Breast epithelium (tissue), 4 donors: ENCODE data around the gene IL27RA. TPM values are rescaled to one million over a fixed set of nuclear protein-coding genes. Genes with fewer than 3 reads are reported as not detected.
"Not testable (repeated sequence)": the region's sequence is repeated elsewhere in the genome, so short reads cannot be mapped to it uniquely, and the experiment has no call there.

Experiments
- DNase-seq, 2 donors: peaks; one replicate each; pipeline ENCODE4 v3.0.0-alpha.2; 2019; ENCODE audit warnings: low spot score in 2 of 2
- H3K27ac ChIP-seq, 2 donors: fragments of 200-600 bp; sonication (generic) in 1 of 2; one replicate each; pipeline ENCODE4 v1.5.1; 2016 to 2019; ENCODE audit warnings: mild to moderate bottlenecking in 1 of 2
- H3K27me3 ChIP-seq, 2 donors: fragments of 200-600 bp; sonication (generic) in 1 of 2; one replicate each; pipeline versions ENCODE4 v1.5.1 to v1.6.0; 2017 to 2019; ENCODE audit warnings: control low read depth in 1 of 2, mild to moderate bottlenecking in 1 of 2
- H3K36me3 ChIP-seq: fragments of 200-600 bp; one replicate; pipeline ENCODE4 v1.5.1; 2019
- H3K4me1 ChIP-seq, 2 donors: fragments of 200-600 bp; sonication (generic); one replicate each; pipeline ENCODE4 v1.5.1; 2016 to 2019; ENCODE audit warnings: control low read depth in 1 of 2
- H3K4me3 ChIP-seq, 3 donors: fragments of 200-600 bp; sonication (generic); 1 replicate in 2 of 3; 2 replicates in 1 of 3; pipeline ENCODE4 v1.5.1; 2016 to 2019; ENCODE audit warnings: mild to moderate bottlenecking in 3 of 3, moderate library complexity in 2 of 3
- H3K9me3 ChIP-seq, 2 donors: fragments of 200-600 bp; sonication (generic) in 1 of 2; one replicate each; pipeline ENCODE4 v1.5.1; 2016 to 2019; ENCODE audit warnings: control low read depth in 1 of 2
- POLR2A ChIP-seq: fragments of 450-650 bp; IDR thresholded peaks from one replicate; pipeline ENCODE4 v1.6.1; 2016; ENCODE audit warnings: antibody characterized with exemption, mild to moderate bottlenecking, moderate library complexity
- POLR2AphosphoS5 ChIP-seq, 3 donors: sonication (generic); formaldehyde crosslinking; IDR thresholded peaks; one replicate each; pipeline ENCODE4 v1.6.1; 2017; ENCODE audit warnings: antibody characterized with exemption in 3 of 3
- intact Hi-C: fragments of 100-400 bp; cut with DNase I; formaldehyde crosslinking; loops from one replicate; pipeline ENCODE4 v1.15.1; 2023; ENCODE audit warnings: low total_unique reads
- total RNA-seq, 3 donors: library from RNA; depleted of rRNA; stranded (reverse); fragments of >200 nt; gene quantifications; one replicate each; pipeline ENCODE4 v1.1.0, GENCODE V29; 2016
- TF ChIP-seq, protein P1 (sequence below), 3 donors: fragments of 450-650 bp; IDR thresholded peaks; one replicate each; pipeline ENCODE4 v1.5.1; 2016 to 2017; ENCODE audit warnings: antibody characterized with exemption in 3 of 3, mild to moderate bottlenecking in 3 of 3, moderate library complexity in 3 of 3

IL27RA gene
- total RNA-seq, 3 donors from 2014 or later: 5.1 to 11.0 (median 5.2) TPM

DNA sequence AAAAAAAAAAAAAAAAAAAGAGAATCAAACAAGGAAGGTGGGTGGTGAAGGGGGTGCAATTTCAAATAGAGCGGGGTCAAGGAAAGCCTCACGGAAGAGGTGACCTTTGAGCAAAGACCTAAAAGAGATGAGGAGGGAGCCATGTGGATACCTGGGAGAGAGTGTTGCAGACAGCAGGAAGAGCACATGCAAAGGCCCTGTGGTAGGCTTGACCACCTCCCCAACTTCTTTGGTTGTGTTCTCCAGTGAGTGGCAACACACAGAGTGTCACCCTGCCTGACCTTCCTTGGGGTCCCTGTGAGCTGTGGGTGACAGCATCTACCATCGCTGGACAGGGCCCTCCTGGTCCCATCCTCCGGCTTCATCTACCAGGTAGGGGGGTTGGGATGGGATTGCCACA is 18.9 kb downstream of the IL27RA start:
- Histone ChIP-seq H3K4me1 (no peaks in the 10 kb centered on the region), H3K27ac (no peak overlapping the region), H3K4me3 (no peak overlapping the region), H3K36me3 (no peaks in the 10 kb centered on the region), H3K27me3 (no peaks in the 10 kb centered on the region), H3K9me3 (peaks cover 0 to 8% of the 10 kb centered on the region in 2 donors)
- intact Hi-C loops: no loop called here
- TF ChIP-seq, protein P1, sequence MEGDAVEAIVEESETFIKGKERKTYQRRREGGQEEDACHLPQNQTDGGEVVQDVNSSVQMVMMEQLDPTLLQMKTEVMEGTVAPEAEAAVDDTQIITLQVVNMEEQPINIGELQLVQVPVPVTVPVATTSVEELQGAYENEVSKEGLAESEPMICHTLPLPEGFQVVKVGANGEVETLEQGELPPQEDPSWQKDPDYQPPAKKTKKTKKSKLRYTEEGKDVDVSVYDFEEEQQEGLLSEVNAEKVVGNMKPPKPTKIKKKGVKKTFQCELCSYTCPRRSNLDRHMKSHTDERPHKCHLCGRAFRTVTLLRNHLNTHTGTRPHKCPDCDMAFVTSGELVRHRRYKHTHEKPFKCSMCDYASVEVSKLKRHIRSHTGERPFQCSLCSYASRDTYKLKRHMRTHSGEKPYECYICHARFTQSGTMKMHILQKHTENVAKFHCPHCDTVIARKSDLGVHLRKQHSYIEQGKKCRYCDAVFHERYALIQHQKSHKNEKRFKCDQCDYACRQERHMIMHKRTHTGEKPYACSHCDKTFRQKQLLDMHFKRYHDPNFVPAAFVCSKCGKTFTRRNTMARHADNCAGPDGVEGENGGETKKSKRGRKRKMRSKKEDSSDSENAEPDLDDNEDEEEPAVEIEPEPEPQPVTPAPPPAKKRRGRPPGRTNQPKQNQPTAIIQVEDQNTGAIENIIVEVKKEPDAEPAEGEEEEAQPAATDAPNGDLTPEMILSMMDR (IDR thresholded peaks at IDR 0.05): no peak
- TF ChIP-seq POLR2A (no peak), POLR2AphosphoS5 (IDR thresholded peaks at IDR 0.05) (no peak)
- no peak for DNase-seq

DNA sequence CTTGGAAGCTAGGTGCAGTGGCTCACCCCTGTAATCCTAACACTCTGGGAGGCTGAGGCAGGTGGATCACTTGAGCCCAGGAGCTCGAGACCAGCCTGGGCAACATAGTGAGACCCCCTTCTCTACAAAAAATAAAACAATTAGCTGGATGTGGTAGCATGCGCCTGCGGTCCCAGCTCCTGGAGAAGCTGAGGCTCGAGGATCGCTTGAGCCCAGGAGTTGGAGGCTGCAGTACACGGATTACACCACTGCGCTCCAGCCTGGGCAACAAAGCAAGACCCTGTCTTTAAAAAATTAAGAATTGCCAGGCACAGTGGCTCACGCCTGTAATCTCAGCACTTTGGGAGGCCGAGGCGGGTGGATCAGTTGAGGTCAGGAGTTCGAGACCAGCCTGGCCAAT is 19.4 kb downstream of the IL27RA start:
- intact Hi-C loops, H3K4me3 ChIP-seq: not testable (repeated sequence)

DNA sequence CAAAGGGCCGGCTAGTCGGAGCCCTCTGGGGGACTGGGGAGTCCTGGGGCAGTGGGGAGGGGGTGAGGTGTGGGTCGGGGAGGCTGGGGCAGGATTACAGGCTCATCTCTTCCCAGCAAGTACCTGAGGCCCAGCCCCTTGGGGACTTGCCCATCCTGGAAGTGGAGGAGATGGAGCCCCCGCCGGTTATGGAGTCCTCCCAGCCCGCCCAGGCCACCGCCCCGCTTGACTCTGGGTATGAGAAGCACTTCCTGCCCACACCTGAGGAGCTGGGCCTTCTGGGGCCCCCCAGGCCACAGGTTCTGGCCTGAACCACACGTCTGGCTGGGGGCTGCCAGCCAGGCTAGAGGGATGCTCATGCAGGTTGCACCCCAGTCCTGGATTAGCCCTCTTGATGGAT is 20.4 kb downstream of the IL27RA start:
- Histone ChIP-seq H3K36me3 (no peaks in the 10 kb centered on the region), H3K4me3 (no peak overlapping the region), H3K4me1 (no peaks in the 10 kb centered on the region), H3K27me3 (no peaks in the 10 kb centered on the region), H3K9me3 (peaks cover 0 to 8% of the 10 kb centered on the region in 2 donors), H3K27ac (no peak overlapping the region)
- intact Hi-C loops: no loop called here
- DNase-seq: no peak
- TF ChIP-seq, protein P1 (IDR thresholded peaks at IDR 0.05): no peak
- TF ChIP-seq POLR2A (no peak), POLR2AphosphoS5 (IDR thresholded peaks at IDR 0.05) (no peak)

More for the DNA sequence above, 19.4 kb downstream of the IL27RA start:
- DNase-seq, H3K27me3 ChIP-seq, H3K36me3 ChIP-seq, H3K9me3 ChIP-seq, H3K27ac ChIP-seq, H3K4me1 ChIP-seq: not testable (repeated sequence)

DNA sequence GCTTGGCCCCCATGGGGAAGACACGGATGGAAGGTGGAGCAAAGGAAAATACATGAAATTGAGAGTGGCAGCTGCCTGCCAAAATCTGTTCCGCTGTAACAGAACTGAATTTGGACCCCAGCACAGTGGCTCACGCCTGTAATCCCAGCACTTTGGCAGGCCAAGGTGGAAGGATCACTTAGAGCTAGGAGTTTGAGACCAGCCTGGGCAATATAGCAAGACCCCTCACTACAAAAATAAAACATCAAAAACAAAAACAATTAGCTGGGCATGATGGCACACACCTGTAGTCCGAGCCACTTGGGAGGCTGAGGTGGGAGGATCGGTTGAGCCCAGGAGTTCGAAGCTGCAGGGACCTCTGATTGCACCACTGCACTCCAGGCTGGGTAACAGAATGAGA is 20.9 kb downstream of the IL27RA start:
- Histone ChIP-seq H3K4me1 (no peaks in the 10 kb centered on the region), H3K9me3 (peaks cover 0 to 8% of the 10 kb centered on the region in 2 donors), H3K27me3 (no peaks in the 10 kb centered on the region), H3K4me3 (no peak overlapping the region), H3K27ac (no peak overlapping the region), H3K36me3 (no peaks in the 10 kb centered on the region)
- DNase-seq: no peak
- no peak for TF ChIP-seq POLR2AphosphoS5 (IDR thresholded peaks at IDR 0.05)
- TF ChIP-seq, protein P1 (IDR thresholded peaks at IDR 0.05): no peak
- no peak for TF ChIP-seq POLR2A
- intact Hi-C loops: no loop called here

DNA sequence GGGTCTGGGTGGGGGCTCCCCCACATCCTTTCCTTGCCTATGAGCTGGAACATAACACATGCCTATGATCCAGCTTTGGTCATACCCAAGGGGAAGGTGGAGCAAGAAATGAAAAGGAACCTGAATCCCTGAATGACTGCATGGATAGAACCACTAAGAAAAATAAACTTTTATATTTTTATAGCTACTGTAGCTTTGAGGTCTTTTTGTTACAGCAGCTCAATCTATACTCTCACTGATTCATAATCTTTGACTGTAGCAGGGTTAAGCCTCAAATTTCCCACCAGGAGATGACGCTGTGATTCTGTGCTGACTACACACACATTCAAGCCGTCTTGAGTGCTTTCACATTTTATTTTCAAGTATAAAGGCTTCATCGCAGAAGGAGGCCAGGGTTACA is 21.5 kb downstream of the IL27RA start:
- H3K4me1 ChIP-seq: peaks cover 3 to 5% of the 10 kb centered on the region in 2 donors
- intact Hi-C loops: no loop called here
- no peak overlapping the region for H3K4me3 ChIP-seq
- H3K9me3 ChIP-seq: peaks cover 0 to 8% of the 10 kb centered on the region in 2 donors
- no peaks in the 10 kb centered on the region for H3K27me3 ChIP-seq
- TF ChIP-seq, protein P1 (IDR thresholded peaks at IDR 0.05): no peak
- TF ChIP-seq POLR2A (no peak), POLR2AphosphoS5 (IDR thresholded peaks at IDR 0.05) (no peak)
- no peaks in the 10 kb centered on the region for H3K36me3 ChIP-seq
- DNase-seq: no peak
- H3K27ac ChIP-seq: no peak overlapping the region

DNA sequence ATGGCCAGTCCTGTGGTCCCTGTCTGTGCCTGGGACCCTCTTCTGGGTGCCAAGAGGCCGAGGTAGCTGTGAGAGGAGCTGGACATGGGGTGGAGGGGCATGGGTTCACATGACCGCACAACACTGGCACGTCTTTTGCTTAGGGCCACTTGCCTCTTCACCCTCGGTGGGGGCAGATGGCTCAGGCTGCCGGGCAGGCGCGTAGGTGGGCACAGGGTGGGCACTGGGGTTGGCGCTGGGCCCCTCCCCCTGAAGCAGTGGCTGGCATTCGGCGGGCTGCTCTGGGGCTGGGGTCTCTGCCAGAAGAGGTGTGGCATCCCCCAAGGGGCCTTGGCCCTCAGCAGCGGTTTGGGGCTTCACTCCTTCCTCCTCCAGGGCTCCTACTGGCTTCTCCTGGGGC is 21.9 kb downstream of the IL27RA start:
- intact Hi-C loops: no loop called here
- H3K9me3 ChIP-seq: peaks cover 0 to 8% of the 10 kb centered on the region in 2 donors

More for the DNA sequence above, 21.9 kb downstream of the IL27RA start:
- DNase-seq: no peak
- Histone ChIP-seq H3K36me3 (no peaks in the 10 kb centered on the region), H3K27me3 (no peaks in the 10 kb centered on the region), H3K4me1 (peaks cover 5 to 6% of the 10 kb centered on the region in 2 donors), H3K4me3 (no peak overlapping the region), H3K27ac (no peak overlapping the region)
- TF ChIP-seq POLR2AphosphoS5 (IDR thresholded peaks at IDR 0.05): no peak
- TF ChIP-seq, protein P1 (IDR thresholded peaks at IDR 0.05): no peak
- TF ChIP-seq POLR2A: no peak
